Activated CD8-positive, alpha-beta memory T cell treated with anti-CD3 and anti-CD28 coated beads for 4 hours (primary cell): ENCODE results near the gene TLE5.
A peak's percentile ranks its signal among the peaks of the same experiment; 100 is the strongest.
"Not testable (repeated sequence)": the region's sequence is repeated elsewhere in the genome, so short reads cannot be mapped to it uniquely, and the experiment has no call there.

Source experiments
- DNase-seq, 2 donors: peaks; one replicate each; pipeline ENCODE4 v3.0.0-alpha.2; 2020; ENCODE audit warnings: low read depth in 2 of 2

Gene TLE5

GRCh38 chr19:3045191-3045590 is 17.1 kb downstream of the TLE5 start:
- DNase-seq, result no peak

GRCh38 chr19:3042621-3043267 is 19.6 kb downstream of the TLE5 start:
- DNase-seq, result no peak

GRCh38 chr19:3041761-3042620 is 20.3 kb downstream of the TLE5 start:
- no peak for DNase-seq

- no peak for DNase-seq
These were observed 21.0 kb downstream of the TLE5 start for GRCh38 chr19:3041327-3041726.

- DNase-seq, result no peak
These were observed 22.6 kb downstream of the TLE5 start for GRCh38 chr19:3039641-3040077.

- no peak for DNase-seq
These were observed 23.2 kb downstream of the TLE5 start for GRCh38 chr19:3039125-3039524.

- no peak for DNase-seq
These were observed 24.1 kb downstream of the TLE5 start for GRCh38 chr19:3038214-3038613.

GRCh38 chr19:3036977-3037544 is 25.2 kb downstream of the TLE5 start:
- DNase-seq, result not testable (repeated sequence)

GRCh38 chr19:3036119-3036976 is 25.9 kb downstream of the TLE5 start:
- DNase-seq, result peak; percentile 54 to 65

GRCh38 chr19:3035542-3036118 is 26.7 kb downstream of the TLE5 start:
- DNase-seq, result peak; percentile 83 to 92

GRCh38 chr19:3034656-3035541 is 27.4 kb downstream of the TLE5 start:
- DNase-seq, result no peak

GRCh38 chr19:3034406-3034655 is 28.0 kb downstream of the TLE5 start:
- DNase-seq, result no peak

- no peak for DNase-seq
These were observed 28.5 kb downstream of the TLE5 start for GRCh38 chr19:3033595-3034405.

GRCh38 chr19:3031607-3031867 is 30.8 kb downstream of the TLE5 start:
- DNase-seq, result no peak

GRCh38 chr19:3029065-3029923 is 33.0 kb downstream of the TLE5 start, which contains the start of gene TLE2:
TSS of gene TLE2 (minus strand) at chr19:3029280. CDS start at chr19:3028904, 376 bp downstream.
- no peak for DNase-seq

- no peak for DNase-seq
These were observed 33.8 kb downstream of the TLE5 start for GRCh38 chr19:3028305-3029064.

- no peak for DNase-seq
These were observed 34.4 kb downstream of the TLE5 start for GRCh38 chr19:3027981-3028304.

- DNase-seq, result no peak
These were observed 35.0 kb downstream of the TLE5 start for GRCh38 chr19:3027292-3027691.

GRCh38 chr19:3026768-3027167 is 35.5 kb downstream of the TLE5 start:
- no peak for DNase-seq
